ENCODE results near the gene WAS.
"Not testable (repeated sequence)": the region's sequence is repeated elsewhere in the genome, so short reads cannot be mapped to it uniquely, and the experiment has no call there.

Gene WAS

GRCh38 chrX:48685416-48685815 is 1.8 kb downstream of the WAS start:
- no peak for DNase-seq (ENCODE audit: low read depth in 2 of 2)

GRCh38 chrX:48688531-48689150 is 5.0 kb downstream of the WAS start:
- no peak for DNase-seq (ENCODE audit: low read depth in 2 of 2)

- no peak for DNase-seq (ENCODE audit: low read depth in 2 of 2)
These were observed 5.8 kb downstream of the WAS start for GRCh38 chrX:48689208-48689920.

GRCh38 chrX:48691746-48692145 is 8.1 kb downstream of the WAS start:
- DNase-seq (ENCODE audit: low read depth in 2 of 2), result not testable (repeated sequence)

- no peak for DNase-seq (ENCODE audit: low read depth in 2 of 2)
These were observed 11.4 kb downstream of the WAS start for GRCh38 chrX:48694776-48695533.

- no peak for DNase-seq (ENCODE audit: low read depth in 2 of 2)
These were observed 11.9 kb downstream of the WAS start for GRCh38 chrX:48695534-48695896.

- no peak for DNase-seq (ENCODE audit: low read depth in 2 of 2)
These were observed 12.3 kb downstream of the WAS start for GRCh38 chrX:48695925-48696300.

- DNase-seq (ENCODE audit: low read depth in 2 of 2), result peak; percentile 66 to 82
These were observed 12.8 kb downstream of the WAS start, which contains the start of gene SUV39H1 for GRCh38 chrX:48696301-48696908. SUV39H1 (plus strand) TSS chrX:48696734; CDS start chrX:48696785, 51 bp downstream.

GRCh38 chrX:48696909-48697727 is 13.5 kb downstream of the WAS start:
- DNase-seq (ENCODE audit: low read depth in 2 of 2), result no peak

- no peak for DNase-seq (ENCODE audit: low read depth in 2 of 2)
These were observed 14.7 kb downstream of the WAS start for GRCh38 chrX:48698306-48698705.

- no peak for DNase-seq (ENCODE audit: low read depth in 2 of 2)
These were observed 16.6 kb downstream of the WAS start for GRCh38 chrX:48700246-48700645.

GRCh38 chrX:48700951-48701653 is 17.5 kb downstream of the WAS start:
- no peak for DNase-seq (ENCODE audit: low read depth in 2 of 2)

GRCh38 chrX:48702032-48702431 is 18.4 kb downstream of the WAS start:
- DNase-seq (ENCODE audit: low read depth in 2 of 2), result no peak

GRCh38 chrX:48702716-48703115 is 19.1 kb downstream of the WAS start:
- DNase-seq (ENCODE audit: low read depth in 2 of 2), result no peak

GRCh38 chrX:48703228-48703627 is 19.6 kb downstream of the WAS start:
- DNase-seq (ENCODE audit: low read depth in 2 of 2), result no peak

GRCh38 chrX:48703642-48704481 is 20.3 kb downstream of the WAS start:
- no peak for DNase-seq (ENCODE audit: low read depth in 2 of 2)

- no peak for DNase-seq (ENCODE audit: low read depth in 2 of 2)
These were observed 22.3 kb downstream of the WAS start for GRCh38 chrX:48705871-48706270.

- DNase-seq (ENCODE audit: low read depth in 2 of 2), result no peak
These were observed 26.0 kb downstream of the WAS start for GRCh38 chrX:48709522-48710112.

GRCh38 chrX:48711162-48711928 is 27.7 kb downstream of the WAS start:
- DNase-seq (ENCODE audit: low read depth in 2 of 2), result no peak

Data from stimulated activated CD4-positive, alpha-beta T cell treated with anti-CD3 and anti-CD28 coated beads, Interleukin-4, amount 100 ng/mL, for 48 hours (primary cell).